Caco-2 (cell line): ENCODE data around the gene LY6G5C. TPM values are rescaled to one million over a fixed set of nuclear protein-coding genes. Genes with fewer than 3 reads are reported as not detected.

Source experiments
- BruUV-seq: library from RNA; stranded (reverse); fragments of 400-500 nt; replicated peaks from 2 replicates; lab custom pipeline; 2021; lab: Mats Ljungman, UMichigan
- CTCF ChIA-PET: fragments of 300-600 bp; sonication (Branson Sonifier 250); formaldehyde crosslinking; loops from one replicate; lab custom pipeline; 2022; ENCODE audit warnings: antibody characterized with exemption; lab: Charles Lee
- POLR2A ChIA-PET: fragments of 300-600 bp; sonication (Branson Sonifier 250); formaldehyde crosslinking; loops from one replicate; lab custom pipeline; 2022; ENCODE audit warnings: antibody characterized with exemption; lab: Charles Lee
- DNase-seq, 2 experiments: peaks; one replicate each; pipeline versions ENCODE4 v3.0.0 to v3.0.0-alpha.2; 2020 to 2022
- H3K27me3 ChIP-seq: replicated peaks from 2 replicates; pipeline ENCODE4 v1.6.0; 2011; ENCODE audit warnings: low read length; ENCODE audit not compliant: control insufficient read depth, insufficient read depth
- H3K36me3 ChIP-seq: 2 replicates; pipeline ENCODE4 v1.5.1; 2011; ENCODE audit warnings: low read length; ENCODE audit not compliant: control insufficient read depth, insufficient read depth
- H3K4me1 ChIP-seq: fragments of 250-450 bp; sonication (Bioruptor Pico); 2 replicates; pipeline ENCODE4 v1.5.1; 2020; ENCODE audit warnings: mild to moderate bottlenecking
- H3K4me3 ChIP-seq: 2 replicates; pipeline ENCODE4 v1.5.1; 2011; ENCODE audit warnings: low read depth, mild to moderate bottlenecking, control low read depth, low read length
- H3K9me3 ChIP-seq: fragments of 250-450 bp; sonication (Bioruptor Pico); 2 replicates; pipeline ENCODE4 v1.5.1; 2020; ENCODE audit warnings: mild to moderate bottlenecking, moderate library complexity
- H3K27ac Mint-ChIP-seq: one replicate; pipeline ENCODE4 v1.8.0; 2022; ENCODE audit warnings: mixed read lengths; ENCODE audit not compliant: unreplicated experiment
- H3K27me3 Mint-ChIP-seq: one replicate; pipeline ENCODE4 v1.8.0; 2022; ENCODE audit warnings: mixed read lengths; ENCODE audit not compliant: insufficient read depth, unreplicated experiment
- H3K36me3 Mint-ChIP-seq: one replicate; pipeline ENCODE4 v1.8.0; 2022; ENCODE audit warnings: mild to moderate bottlenecking, mixed read lengths; ENCODE audit not compliant: insufficient read depth, unreplicated experiment
- H3K4me1 Mint-ChIP-seq: one replicate; pipeline ENCODE4 v1.8.0; 2022; ENCODE audit warnings: low read depth, mixed read lengths; ENCODE audit not compliant: unreplicated experiment
- H3K4me3 Mint-ChIP-seq: one replicate; pipeline ENCODE4 v1.8.0; 2022; ENCODE audit warnings: mild to moderate bottlenecking, moderate library complexity, mixed read lengths; ENCODE audit not compliant: unreplicated experiment
- H3K9me3 Mint-ChIP-seq: one replicate; pipeline ENCODE4 v1.8.0; 2022; ENCODE audit warnings: mixed read lengths; ENCODE audit not compliant: unreplicated experiment
- intact Hi-C: fragments of 100-400 bp; cut with micrococcal nuclease; formaldehyde crosslinking; loops from one replicate; pipeline ENCODE4 v1.10.0; 2022; ENCODE audit not compliant: unreplicated experiment
- total RNA-seq: library from RNA; stranded (reverse); gene quantifications from 2 replicates; pipeline ENCODE4 v1.2.3, GENCODE V29; 2022
- TF ChIP-seq, protein P1 (sequence below), 2 experiments: fragments of 200-600 bp in 1 of 2; IDR thresholded peaks; 1 replicate in 1 of 2; 2 replicates in 1 of 2; pipeline versions ENCODE4 v1.5.1 to v1.8.0; 2011 to 2022; ENCODE audit warnings: antibody characterized with exemption in 1 of 2, control low read depth in 1 of 2, inconsistent platforms in 1 of 2, low read depth in 1 of 2, low read length in 1 of 2, mild to moderate bottlenecking in 1 of 2, moderate library complexity in 1 of 2; ENCODE audit not compliant: insufficient read depth in 1 of 2, severe bottlenecking in 1 of 2, unreplicated experiment in 1 of 2

The LY6G5C gene
- total RNA-seq, 1 experiment from 2014 or later: 2.9 TPM

GRCh38 chr6:31639449-31639861 lies 41.4 kb downstream of the LY6G5C start:
- peaks cover 6% of the 10 kb centered on the region for H3K36me3 ChIP-seq
- no peaks in the 10 kb centered on the region for H3K4me1 ChIP-seq
- H3K9me3 ChIP-seq: no peaks in the 10 kb centered on the region
- H3K9me3 Mint-ChIP-seq: no peaks in the 10 kb centered on the region
- ChIA-PET CTCF (interaction anchor here (0.6 to 0.7 kb wide), 3 partner anchors 17 to 1094 kb away, joined by 3 read pairs; no protein-coding TSS in a partner anchor), POLR2A (interaction anchor here (0.5 kb wide), 1 partner anchor 101 kb away, joined by 3 read pairs; no protein-coding TSS in a partner anchor)
- H3K4me3 ChIP-seq: no peak overlapping the region
- H3K36me3 Mint-ChIP-seq: peaks cover 88% of the 10 kb centered on the region
- TF ChIP-seq, protein P1, sequence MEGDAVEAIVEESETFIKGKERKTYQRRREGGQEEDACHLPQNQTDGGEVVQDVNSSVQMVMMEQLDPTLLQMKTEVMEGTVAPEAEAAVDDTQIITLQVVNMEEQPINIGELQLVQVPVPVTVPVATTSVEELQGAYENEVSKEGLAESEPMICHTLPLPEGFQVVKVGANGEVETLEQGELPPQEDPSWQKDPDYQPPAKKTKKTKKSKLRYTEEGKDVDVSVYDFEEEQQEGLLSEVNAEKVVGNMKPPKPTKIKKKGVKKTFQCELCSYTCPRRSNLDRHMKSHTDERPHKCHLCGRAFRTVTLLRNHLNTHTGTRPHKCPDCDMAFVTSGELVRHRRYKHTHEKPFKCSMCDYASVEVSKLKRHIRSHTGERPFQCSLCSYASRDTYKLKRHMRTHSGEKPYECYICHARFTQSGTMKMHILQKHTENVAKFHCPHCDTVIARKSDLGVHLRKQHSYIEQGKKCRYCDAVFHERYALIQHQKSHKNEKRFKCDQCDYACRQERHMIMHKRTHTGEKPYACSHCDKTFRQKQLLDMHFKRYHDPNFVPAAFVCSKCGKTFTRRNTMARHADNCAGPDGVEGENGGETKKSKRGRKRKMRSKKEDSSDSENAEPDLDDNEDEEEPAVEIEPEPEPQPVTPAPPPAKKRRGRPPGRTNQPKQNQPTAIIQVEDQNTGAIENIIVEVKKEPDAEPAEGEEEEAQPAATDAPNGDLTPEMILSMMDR (IDR thresholded peaks at IDR 0.05; ENCODE audit: insufficient read depth in 1 of 2, low read depth in 1 of 2, low read length in 1 of 2, severe bottlenecking in 1 of 2, unreplicated experiment in 1 of 2): no peak
- no peak overlapping the region for H3K27ac Mint-ChIP-seq
- no peak for DNase-seq
- H3K4me3 Mint-ChIP-seq: no peak overlapping the region
- no TSS peak for BruUV-seq
- H3K27me3 Mint-ChIP-seq: no peaks in the 10 kb centered on the region
- intact Hi-C loops: no loop called here
- H3K4me1 Mint-ChIP-seq: no peaks in the 10 kb centered on the region
- no peaks in the 10 kb centered on the region for H3K27me3 ChIP-seq

DNA sequence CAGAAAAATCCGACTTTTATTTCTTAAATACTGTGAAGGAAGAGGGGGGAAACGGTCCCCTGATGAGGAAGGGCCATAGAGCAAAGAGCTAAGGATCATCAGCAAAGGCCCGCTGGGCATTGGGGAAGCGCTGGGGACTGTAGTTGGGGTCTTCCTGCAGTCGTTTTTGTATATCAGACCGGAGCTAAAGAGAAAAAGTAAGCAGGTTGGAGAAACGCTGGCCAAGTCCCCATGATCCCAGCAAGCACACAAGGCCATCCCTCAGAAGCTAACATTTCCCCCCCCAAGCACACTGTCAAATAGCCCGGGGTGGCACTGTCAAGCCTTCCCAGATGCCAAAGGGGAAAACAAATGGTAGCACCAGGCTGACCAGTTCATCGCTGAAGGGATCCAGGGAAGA lies 41.8 kb downstream of the LY6G5C start:
- Mint-ChIP-seq H3K9me3 (no peaks in the 10 kb centered on the region), H3K27me3 (no peaks in the 10 kb centered on the region), H3K36me3 (peaks cover 91% of the 10 kb centered on the region), H3K4me1 (no peaks in the 10 kb centered on the region), H3K27ac (no peak overlapping the region), H3K4me3 (no peak overlapping the region)
- TF ChIP-seq, protein P1 (IDR thresholded peaks at IDR 0.05; ENCODE audit: insufficient read depth in 1 of 2, low read depth in 1 of 2, low read length in 1 of 2, severe bottlenecking in 1 of 2, unreplicated experiment in 1 of 2): no peak
- H3K36me3 ChIP-seq: peaks cover 8% of the 10 kb centered on the region
- intact Hi-C loops: no loop called here
- CTCF ChIA-PET: interaction anchor here (0.6 to 0.7 kb wide), 3 partner anchors 18 to 1094 kb away, joined by 3 read pairs; no protein-coding TSS in a partner anchor
- BruUV-seq: no TSS peak
- H3K27me3 ChIP-seq: no peaks in the 10 kb centered on the region
- no peak overlapping the region for H3K4me3 ChIP-seq
- POLR2A ChIA-PET: no interaction called here
- no peaks in the 10 kb centered on the region for H3K4me1 ChIP-seq
- DNase-seq: no peak
- H3K9me3 ChIP-seq: no peaks in the 10 kb centered on the region

DNA sequence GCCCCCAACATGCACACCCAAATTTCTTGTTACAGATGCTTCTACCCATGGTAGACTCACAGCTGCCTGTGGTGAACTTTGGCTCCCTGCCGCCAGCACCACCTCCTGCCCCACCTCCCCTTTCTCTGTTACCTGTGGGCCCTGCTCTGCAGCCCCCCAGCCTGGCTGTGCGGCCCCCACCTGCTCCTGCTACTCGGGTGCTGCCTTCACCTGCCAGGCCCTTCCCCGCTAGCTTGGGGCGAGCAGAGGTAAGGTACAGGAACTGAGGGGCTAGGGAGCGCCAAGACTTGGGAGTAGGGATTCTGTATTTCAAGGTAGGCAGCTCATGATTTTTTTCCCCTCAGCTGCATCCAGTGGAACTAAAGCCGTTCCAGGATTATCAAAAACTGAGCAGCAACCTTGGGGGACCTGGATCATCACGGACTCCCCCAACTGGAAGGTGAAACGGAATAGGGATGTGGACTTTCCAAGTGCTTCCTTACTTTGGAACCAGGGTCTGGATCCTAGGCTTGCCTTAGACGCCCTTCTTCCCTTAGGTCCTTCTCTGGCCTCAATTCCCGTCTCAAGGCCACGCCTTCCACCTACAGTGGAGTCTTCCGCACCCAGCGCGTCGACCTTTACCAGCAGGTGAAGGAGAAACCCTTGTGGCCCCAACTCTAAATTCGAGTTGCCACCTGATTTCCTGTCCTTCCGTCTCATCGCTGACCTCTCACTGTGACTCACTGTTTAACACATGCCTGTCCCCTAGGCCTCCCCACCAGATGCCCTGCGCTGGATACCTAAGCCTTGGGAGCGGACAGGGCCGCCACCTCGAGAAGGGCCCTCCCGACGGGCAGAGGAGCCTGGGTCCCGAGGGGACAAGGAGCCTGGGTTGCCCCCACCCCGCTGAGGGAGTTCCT lies 43.9 kb downstream of the LY6G5C start:
- ChIA-PET CTCF (interaction anchor here (0.6 to 1.0 kb wide), 2 partner anchors 24 to 141 kb away, joined by 3 to 4 read pairs; partner anchors contain the start of gene C6orf47), POLR2A (interaction anchor here (1.0 kb wide), 1 partner anchor 19 kb away, joined by 4 read pairs; the partner anchor contains the start of gene APOM)
- Mint-ChIP-seq H3K27me3 (no peaks in the 10 kb centered on the region), H3K4me1 (no peaks in the 10 kb centered on the region), H3K27ac (peak overlapping the region; percentile 67), H3K4me3 (no peak overlapping the region), H3K9me3 (no peaks in the 10 kb centered on the region), H3K36me3 (peaks cover 95% of the 10 kb centered on the region)
- no peaks in the 10 kb centered on the region for H3K9me3 ChIP-seq
- TF ChIP-seq, protein P1 (IDR thresholded peaks at IDR 0.05; ENCODE audit: insufficient read depth in 1 of 2, low read depth in 1 of 2, low read length in 1 of 2, severe bottlenecking in 1 of 2, unreplicated experiment in 1 of 2): no peak
- intact Hi-C loops: no loop called here
- H3K4me3 ChIP-seq: no peak overlapping the region
- H3K4me1 ChIP-seq: no peaks in the 10 kb centered on the region
- no peak for DNase-seq
- peaks cover 8% of the 10 kb centered on the region for H3K36me3 ChIP-seq
- H3K27me3 ChIP-seq: no peaks in the 10 kb centered on the region
- BruUV-seq: TSS peak; percentile 18
